ENCODE measurements around the gene MAGI2. TPM values are rescaled to one million over a fixed set of nuclear protein-coding genes. Genes with fewer than 3 reads are reported as not detected.

Gene MAGI2
- total RNA-seq, 1 donor from 2014 or later: 136 TPM

DNA sequence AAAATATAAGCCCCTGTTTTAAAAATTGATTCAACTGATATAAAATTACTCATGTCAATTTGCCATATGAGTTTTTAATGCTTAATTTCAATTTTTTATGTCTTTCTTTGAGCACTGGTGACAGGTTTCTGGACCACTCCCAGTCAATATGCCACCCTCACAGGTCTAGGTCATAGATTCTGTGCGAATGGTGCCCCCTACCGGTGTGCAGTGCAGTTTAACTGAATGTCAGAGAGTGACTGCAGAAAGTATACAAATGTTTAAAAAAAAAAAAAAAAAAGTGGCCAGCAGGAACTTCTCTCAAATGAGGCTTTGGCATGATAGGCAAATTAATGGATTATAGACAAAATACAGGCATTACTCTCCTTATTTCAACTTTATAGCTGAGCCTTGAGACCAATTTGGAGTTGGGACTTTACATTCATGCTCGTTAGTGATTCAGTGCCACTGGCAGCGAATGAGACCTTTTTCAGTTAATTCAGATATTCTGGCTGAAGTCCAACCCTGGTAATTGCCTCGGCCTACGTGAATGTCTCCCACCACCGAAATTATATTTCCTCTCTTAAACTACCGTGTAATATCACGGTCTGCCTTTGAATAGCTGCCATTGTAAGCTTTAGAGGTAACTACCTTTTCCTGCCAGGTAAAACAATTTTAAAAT is 1227.3 kb downstream of the MAGI2 start:
- no peak for FAIRE-seq
- DNase-seq (ENCODE audit: low spot score in 2 of 2): no peak

DNA sequence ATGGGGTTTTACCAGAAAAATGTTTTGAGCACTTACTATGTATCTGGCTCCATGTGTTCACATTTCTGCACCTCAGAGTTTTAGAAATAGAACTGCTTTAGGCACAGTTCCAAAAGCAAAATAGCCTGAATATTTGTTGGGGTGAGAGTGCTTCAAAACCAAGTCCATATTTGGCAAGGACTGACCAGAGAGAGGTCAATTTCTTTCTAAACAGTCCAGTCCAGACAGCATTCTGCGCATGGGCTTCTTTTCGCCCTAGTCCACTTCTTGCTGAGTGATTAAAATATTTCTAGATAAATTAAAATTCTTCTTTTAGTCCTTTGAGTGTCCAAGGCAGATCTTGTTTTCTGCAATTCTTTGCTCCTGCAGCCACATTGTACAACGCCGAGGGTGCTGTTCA is 1227.9 kb downstream of the MAGI2 start:
- DNase-seq (ENCODE audit: low spot score in 2 of 2) (no peak), FAIRE-seq (no peak)

DNA sequence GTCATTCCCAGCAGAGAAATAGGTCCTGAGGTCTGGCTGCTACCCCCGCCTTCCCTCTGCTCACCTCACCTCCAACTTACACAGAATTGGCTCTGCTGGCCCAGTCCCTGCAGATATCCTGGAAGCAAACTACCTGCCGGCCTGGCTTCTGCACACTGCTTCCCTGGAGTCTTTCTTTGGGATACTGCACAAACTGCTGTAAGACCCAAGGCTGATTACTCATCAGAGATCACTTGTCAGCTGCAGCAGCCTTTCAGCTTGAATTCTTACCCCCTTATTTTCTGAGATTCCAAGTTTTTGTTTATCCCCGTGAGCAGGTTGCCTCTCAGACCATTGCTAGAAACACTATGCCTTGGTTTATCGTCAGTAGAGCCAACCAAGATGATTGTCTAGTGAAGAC is 1228.5 kb downstream of the MAGI2 start:
- DNase-seq (ENCODE audit: low spot score in 2 of 2) (no peak), FAIRE-seq (no peak)

DNA sequence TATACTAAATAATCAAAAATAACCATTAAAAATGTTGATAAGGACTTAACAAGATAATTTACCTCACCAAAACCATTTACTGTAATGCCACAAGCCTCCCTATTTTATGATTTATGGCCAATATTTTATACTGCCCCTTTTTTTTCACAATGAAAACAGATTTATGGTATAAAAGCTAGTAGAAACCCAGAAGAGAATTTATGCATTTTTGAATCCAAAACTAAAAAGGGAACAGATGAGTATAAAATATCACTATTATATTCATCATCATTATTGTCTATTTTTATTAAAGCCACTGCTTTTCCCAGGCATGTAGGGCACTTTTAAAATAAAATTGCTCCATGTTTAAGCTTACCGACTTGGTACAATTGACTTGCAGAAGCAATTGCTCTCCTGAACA is 1229.9 kb downstream of the MAGI2 start:
- no peak for FAIRE-seq
- DNase-seq (ENCODE audit: low spot score in 2 of 2): no peak

DNA sequence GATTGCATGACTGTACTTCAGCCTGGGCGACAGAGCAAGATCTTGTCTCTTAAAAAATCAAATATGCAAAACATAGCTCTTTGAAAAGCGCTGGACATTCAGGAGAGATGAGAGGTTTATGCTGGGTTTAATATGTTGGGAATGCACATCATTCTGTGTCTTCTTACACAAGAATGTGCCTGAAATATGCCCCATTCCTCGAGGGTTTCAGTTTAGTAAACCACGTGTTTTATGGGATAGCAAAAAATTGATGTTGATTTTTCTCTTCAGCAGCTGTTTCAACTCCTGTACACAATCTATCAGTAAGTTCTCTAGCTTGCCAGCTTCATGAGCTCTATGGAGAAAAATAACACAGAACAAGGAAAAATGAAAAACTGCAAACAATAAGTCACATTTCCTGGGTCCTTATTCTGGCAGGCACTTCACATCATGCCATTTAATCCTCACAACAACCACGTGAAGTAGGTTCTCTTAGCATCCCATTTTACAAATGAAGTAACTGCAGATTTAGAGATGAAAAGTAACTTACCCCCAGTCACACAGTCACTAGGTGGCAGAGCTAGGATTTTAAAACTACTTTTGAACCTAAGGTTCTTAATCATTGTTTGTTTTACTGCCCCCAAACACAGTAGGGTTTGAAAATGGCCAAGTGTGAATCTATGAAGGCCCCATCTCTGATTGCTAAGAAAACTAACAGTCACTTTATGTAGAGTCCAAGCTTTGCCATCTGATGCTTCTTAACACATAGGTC is 1231.3 kb downstream of the MAGI2 start:
- FAIRE-seq: no peak
- DNase-seq (ENCODE audit: low spot score in 2 of 2): no peak

DNA sequence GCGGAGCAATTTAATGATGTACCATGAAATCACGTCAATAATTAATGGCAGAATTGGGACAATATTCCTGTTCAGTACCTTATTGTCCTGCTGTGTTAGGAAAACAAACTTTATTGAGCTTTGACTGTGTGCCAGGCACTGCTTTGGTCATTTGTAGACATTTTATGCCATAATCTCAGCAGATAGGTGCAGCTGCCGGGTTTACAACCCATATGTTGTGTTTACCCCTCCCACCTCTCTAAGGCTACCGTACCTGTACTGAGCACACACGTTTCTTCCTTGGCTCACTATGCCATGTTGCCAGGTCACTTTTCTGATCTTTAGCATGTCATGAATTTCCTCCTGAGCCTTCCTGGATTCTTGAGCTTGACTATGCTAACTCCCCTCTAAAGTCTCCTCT is 1232.7 kb downstream of the MAGI2 start:
- DNase-seq (ENCODE audit: low spot score in 2 of 2): no peak
- FAIRE-seq: no peak

DNA sequence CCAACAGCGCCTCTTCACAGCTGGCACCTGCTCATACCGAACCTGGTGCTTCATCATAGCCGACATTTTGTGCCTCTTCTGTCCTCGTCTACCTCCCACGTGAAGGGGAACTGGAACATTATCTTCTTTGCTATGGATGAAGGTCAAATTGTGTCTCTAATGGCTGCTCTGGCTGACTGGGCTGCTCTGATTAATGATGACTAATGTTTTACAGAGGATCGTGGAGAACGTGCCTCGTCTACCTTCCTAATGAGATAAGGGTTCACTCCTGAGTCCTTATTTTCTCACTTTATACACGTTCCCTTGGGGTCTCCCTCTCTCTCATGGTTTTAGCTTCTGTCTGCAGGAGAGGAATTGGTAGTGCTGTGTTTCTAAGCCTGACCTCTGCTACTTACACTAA is 1234.6 kb downstream of the MAGI2 start:
- no peak for DNase-seq (ENCODE audit: low spot score in 2 of 2)
- no peak for FAIRE-seq

DNA sequence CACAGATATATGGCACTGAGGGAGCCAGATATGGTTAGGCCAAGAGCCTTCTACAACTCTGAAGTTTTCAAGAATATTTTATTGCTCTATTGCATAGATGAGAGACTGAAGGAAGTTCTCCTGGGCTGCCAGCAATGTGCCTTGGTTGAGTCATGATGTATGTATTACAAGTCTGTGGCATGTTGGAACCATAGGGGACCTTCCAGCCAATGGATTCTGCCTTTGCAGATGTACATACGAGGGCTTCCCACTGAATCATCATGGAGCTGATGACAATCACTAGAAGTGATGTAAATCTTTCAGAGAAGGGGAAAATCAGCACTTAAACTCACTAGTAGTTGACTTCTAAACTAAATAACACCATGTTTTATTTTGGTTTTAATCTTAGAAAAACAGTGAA is 1235.4 kb downstream of the MAGI2 start:
- no peak for DNase-seq (ENCODE audit: low spot score in 2 of 2)
- FAIRE-seq: no peak

DNA sequence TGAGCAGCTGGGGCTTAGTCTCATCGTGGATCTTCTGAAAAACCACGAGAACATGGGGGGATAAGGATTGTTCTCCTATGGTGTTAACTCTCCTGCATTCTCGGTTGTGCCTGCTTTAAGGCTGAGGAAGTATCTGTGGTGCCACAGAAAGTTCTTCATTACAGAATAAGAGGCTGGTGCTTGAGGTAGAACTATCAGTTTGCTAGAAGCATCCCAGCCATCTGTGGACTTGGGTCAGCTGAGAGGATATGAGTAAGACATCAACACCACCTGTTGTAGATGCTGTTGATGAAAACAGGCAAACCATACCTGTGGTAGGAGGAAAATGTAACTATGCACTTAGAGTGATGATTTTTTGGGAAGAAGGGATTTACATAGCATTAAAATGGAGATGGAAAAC is 1238.3 kb downstream of the MAGI2 start:
- no peak for DNase-seq (ENCODE audit: low spot score in 2 of 2)

DNA sequence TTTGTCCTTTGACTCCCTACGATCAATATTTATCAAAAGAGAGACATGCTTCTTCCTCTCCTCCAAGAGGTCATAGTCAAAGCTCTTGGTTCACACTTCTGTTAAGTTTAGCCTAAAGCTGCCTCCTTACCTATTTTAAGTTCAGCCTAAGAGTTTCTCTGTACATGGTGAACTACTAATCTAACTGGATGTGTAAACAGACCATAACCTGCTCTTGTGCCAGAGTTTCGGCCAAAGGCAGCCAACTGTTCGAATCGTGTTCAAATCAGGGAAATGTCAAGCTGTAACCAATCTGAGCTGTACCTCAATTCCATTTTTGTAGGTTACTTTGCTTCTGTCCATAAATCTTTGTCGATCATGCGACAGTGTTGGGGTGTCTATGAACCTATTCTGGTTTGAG is 1240.1 kb downstream of the MAGI2 start:
- FAIRE-seq (no peak), DNase-seq (ENCODE audit: low spot score in 2 of 2) (no peak)

More for the DNA sequence above, 1238.3 kb downstream of the MAGI2 start:
- FAIRE-seq: no peak

DNA sequence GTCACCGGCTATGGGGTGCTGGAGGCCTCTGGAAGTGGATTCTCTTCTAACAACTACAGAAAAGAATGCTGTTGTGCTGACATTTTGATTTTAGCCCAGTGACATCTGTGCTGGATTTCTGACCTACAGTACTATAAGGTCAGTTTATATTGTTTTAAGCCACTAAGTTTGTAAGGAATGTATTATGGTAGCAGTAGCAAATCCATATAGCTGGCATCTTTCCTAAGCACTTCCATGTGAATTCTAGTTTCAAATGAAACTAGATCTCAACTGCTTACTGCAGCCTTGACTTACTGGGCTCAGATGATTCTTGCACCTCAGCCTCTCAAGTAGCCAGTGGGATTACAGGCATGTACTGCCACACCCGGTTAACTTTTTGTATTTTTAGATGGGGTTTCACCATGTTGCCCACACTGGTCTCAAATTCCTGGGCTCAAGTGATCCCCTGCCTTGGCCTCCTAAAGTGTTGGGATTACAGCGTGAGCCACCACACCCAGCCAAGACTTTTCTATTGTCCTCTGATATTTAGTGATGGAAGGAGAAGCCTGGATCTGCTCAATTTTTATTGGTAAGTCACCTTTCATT is 1240.9 kb downstream of the MAGI2 start:
- FAIRE-seq: no peak

DNA sequence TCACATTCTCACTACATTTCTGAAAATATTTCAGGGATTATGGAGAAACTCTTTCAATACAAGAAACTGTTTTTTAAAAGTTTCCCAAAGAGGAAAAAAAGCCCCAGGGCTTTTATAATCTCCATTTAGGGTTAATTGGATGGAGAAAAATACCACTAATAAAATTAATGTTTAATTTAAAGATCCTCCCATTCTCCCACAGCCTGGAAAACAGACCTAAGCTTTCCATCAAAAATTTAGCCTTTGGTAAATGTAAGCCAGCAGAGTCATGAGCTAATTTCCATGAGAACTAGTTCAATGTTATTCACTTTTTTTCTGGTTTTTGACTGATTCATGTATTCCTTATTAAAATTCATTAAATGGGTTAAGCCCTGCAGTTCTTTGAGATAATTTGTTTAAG is 1246.2 kb downstream of the MAGI2 start:
- FAIRE-seq: no peak
- DNase-seq (ENCODE audit: low spot score in 2 of 2): no peak

More for the DNA sequence above, 1240.9 kb downstream of the MAGI2 start:
- DNase-seq (ENCODE audit: low spot score in 2 of 2): no peak

DNA sequence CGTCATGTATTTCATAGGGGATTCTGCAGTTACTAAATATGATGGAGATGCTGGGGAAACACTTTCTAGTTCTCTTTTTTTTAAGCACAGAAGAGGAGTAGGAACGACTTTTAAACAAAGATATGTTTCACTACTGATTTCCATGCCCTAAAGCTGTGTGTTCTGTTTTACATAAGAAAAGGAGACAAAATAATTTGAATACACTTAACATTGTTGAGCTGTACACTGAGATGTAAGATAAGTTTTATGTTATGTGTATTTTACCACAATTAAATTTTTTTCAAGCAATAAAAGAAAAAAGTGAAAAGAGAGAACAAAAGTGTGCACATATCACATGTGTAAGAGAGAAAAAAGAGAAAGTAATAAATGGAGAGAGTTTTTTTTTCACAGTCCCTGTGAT is 1246.7 kb downstream of the MAGI2 start:
- FAIRE-seq (no peak), DNase-seq (ENCODE audit: low spot score in 2 of 2) (no peak)

DNA sequence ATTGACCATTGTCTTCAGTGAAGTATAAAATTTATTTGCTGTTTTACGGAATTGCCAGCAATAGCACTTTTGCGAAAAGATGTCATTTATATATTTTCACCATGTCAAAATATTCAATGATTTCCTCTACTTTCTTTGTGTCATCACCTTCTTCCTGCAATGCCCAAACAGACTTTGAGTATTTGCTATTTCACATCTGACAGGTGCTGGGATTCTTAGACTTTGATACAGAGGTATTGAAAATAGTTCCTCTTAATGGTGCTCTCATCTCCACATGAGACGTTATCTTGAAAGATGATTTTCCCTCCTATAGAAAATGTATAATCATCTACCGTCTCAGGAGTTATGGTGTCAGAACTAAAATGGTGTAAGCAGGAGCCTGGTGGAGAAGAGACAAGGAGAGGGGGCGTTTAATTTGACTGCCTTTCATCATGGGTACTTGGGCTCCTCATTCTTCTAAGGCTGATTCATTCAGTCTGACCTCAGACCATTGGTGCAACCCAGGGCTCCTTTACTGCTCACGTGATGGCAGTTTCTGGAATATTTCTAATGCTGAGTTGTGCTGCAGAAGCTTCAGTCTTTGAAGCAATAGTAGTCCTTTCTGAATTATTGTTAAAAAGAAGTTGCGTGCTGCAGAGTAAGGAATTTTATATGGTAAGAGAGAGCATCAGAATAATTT is 1250.3 kb downstream of the MAGI2 start:
- DNase-seq (ENCODE audit: low spot score in 2 of 2) (no peak), FAIRE-seq (no peak)

DNA sequence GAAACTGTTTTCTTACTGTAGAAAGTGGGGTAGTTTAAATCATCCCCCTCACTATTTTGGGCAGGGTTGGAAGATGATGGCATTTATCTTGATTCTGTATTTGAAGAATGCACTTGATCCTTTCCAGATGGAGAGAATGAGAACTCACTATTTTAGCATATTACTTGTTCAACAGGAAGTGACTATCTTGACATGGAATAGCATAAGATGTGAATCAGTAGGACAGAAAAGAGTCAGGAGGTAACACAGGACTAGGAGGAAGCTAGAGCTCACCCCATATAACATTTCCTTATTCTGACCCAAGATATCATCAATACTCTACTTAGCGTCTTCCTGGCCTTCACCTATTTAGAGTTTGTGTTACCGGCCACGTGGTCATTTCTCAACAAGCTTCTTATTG is 1254.7 kb downstream of the MAGI2 start:
- no peak for FAIRE-seq
- no peak for DNase-seq (ENCODE audit: low spot score in 2 of 2)

DNA sequence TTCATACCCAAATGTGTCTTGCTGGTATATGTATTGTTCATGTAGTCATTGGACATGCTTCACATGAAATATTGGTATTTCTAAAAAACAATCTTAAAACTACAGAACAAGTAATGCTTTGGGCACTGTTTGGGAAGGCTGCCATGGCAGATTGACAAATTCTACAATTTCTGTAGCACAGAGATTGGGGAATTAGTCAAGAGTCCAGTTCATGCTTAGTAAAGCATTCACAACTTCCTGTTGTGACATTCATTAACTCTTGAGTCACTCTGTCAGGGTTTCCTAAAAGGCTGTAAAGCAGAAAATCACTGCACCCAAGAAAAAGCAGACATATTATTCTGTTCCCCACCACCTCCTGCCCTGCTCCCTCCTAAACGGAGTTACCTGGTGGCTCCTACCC is 1256.0 kb downstream of the MAGI2 start:
- no peak for DNase-seq (ENCODE audit: low spot score in 2 of 2)
- FAIRE-seq: no peak

DNA sequence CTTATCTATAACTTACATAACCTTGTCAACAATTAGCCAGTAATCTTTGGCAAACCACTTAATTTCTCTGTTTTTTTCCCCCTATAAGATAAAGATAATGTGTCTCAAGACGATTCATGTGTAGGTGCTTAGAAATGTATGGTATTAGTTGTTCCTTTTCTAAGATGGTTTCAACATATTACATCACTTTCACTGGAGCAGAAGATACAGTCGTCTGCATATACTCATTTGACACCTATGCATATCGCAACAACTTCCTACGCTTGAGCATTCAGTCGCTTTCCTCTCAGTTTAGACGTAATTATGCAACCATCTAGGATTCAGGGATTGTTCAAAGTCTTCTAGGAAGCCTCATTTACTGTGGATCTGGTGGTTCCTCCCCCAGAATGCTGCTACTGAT is 1258.2 kb downstream of the MAGI2 start:
- no peak for FAIRE-seq
- no peak for DNase-seq (ENCODE audit: low spot score in 2 of 2)

DNA sequence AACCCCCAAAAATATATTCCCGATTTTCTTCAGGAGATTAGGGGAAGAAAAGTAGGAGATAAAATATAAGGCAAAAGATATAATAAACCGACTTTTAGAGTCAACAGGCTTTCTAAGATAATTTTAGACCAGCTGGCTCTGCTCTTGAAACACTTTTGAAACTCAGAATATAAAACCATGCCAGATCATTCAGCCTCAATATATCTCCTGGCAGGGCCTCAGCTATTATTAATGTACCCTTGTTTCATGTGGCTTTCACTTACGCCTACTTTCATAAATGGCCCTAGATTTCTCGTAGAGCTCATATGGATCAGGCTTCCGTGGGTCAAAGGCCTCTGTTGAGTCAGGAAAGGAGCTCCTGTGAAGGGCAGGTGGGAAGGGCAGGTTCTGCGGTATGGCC is 1258.9 kb downstream of the MAGI2 start:
- no peak for DNase-seq (ENCODE audit: low spot score in 2 of 2)
- no peak for FAIRE-seq

DNA sequence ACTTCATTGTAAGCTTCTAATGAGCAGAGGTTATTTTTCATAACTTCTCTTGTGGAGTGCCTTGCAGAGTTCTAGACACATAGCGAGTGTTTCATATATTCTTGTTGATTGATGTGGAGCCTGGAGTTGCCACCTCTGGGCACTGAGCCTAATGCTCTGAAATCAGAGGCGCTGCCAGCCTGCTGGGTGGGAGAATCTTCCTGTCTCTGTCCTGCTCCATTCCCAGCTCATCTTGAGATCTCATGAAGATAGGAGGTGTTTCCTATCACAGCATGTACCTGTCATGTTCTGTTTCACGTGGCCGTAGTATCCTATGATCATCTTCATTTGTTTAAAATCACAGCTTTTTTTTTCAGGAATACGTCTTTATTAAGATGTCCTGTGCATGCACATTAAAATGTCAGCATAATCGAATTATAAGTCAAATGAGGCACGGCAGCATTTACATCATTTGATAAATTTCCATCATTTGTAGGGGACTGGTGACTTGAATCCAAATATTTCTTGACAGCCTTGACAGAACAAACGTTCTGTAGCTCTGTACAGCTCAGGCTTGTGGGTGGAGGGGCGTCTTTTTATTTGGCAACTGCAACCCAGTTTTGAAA is 1261.9 kb downstream of the MAGI2 start:
- FAIRE-seq: no peak
- no peak for DNase-seq (ENCODE audit: low spot score in 2 of 2)

DNA sequence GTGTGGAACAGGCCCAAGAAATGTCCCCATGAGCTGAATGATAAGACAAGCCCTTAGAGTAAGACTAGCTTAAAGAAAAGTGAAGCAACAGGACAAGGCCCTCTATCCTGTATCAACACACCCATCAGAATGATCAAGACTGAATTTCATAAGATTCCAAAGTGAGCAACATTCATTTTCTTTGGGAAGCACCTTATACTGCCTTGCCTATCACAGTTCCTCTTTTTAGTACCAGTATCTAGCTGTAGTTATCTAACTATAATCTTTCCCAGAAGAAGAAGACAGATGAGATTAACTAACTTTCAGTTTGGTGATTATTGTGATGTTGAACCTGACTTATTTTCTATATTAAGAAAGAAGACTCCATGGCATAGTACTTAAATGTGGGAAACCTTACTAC is 1263.7 kb downstream of the MAGI2 start:
- DNase-seq (ENCODE audit: low spot score in 2 of 2): no peak
- no peak for FAIRE-seq

DNA sequence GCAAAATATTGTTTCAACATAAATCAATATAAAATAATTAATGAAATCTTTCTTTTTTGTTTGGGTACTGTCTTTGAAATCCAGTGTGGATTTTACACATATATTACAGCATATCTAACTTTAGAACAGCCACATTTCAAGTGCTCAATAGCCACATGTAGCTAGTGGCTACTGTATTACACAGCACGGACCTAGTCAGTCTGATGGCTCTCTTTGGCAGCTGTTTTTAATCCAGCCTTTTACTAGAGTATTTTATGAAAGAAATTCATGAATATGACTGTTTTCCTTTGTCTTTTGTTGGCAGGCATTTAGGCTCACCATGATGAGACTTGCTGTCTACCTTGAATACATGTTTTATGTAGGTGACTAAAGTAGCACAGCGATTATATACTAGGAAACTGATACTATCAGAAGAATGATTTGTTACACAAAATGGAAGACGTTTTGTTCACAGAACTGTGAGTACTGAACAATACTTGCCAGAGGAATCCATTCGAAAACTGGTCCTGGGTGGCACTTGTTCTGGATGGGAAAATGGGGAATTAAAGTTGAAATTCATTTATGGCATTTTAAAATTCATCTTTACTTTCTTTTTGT is 1268.2 kb downstream of the MAGI2 start:
- FAIRE-seq (no peak), DNase-seq (ENCODE audit: low spot score in 2 of 2) (no peak)

Measured in frontal cortex (tissue), 4 donors.